GM12878 (cell line): ENCODE data around the gene TSPEAR.

Source experiments
- ASH2L ChIP-seq: fragments of 300-600, 200-600 bp; sonication (generic); IDR thresholded peaks from 2 replicates; pipeline ENCODE4 v1.6.1; 2017; ENCODE audit warnings: low read depth, mild to moderate bottlenecking, borderline replicate concordance
- CEBPB ChIP-seq, 2 experiments: fragments of 150-350 bp in 1 of 2; IDR thresholded peaks; 2 replicates each; pipeline ENCODE4 v1.6.1; 2012 to 2014; ENCODE audit warnings: low read depth in 2 of 2, low read length in 2 of 2, borderline replicate concordance in 1 of 2, inconsistent platforms in 1 of 2
- DPF2 ChIP-seq: fragments of 450-650 bp; IDR thresholded peaks from 2 replicates; pipeline ENCODE4 v1.6.1; 2017; ENCODE audit warnings: mild to moderate bottlenecking
- ETV6 ChIP-seq, 2 experiments: fragments of 450-650 bp in 1 of 2; IDR thresholded peaks in 1 of 2; conservative IDR thresholded peaks in 1 of 2; 2 replicates each; pipeline ENCODE4 v1.6.1; 2014; ENCODE audit warnings: antibody characterized with exemption in 1 of 2, borderline replicate concordance in 1 of 2, low read depth in 1 of 2, mild to moderate bottlenecking in 1 of 2, moderate library complexity in 1 of 2
- KAT2A ChIP-seq: conservative IDR thresholded peaks from 2 replicates; pipeline ENCODE4 v1.6.1; 2011; ENCODE audit warnings: low read depth, low read length; ENCODE audit not compliant: control insufficient read depth
- TCF12 ChIP-seq: IDR thresholded peaks from 2 replicates; pipeline ENCODE4 v1.6.1; 2011; ENCODE audit warnings: low read depth, mild to moderate bottlenecking, low read length
- YY1 ChIP-seq: IDR thresholded peaks from 2 replicates; pipeline ENCODE4 v1.6.1; 2011; ENCODE audit warnings: low read depth, mild to moderate bottlenecking, low read length
- TF ChIP-seq, protein P1 (sequence below): IDR thresholded peaks from 2 replicates; pipeline ENCODE4 v1.6.1; 2012; ENCODE audit warnings: mild to moderate bottlenecking, low read depth, low read length
- TF ChIP-seq, protein P2 (sequence below), 3 experiments: IDR thresholded peaks in 2 of 3; conservative IDR thresholded peaks in 1 of 3; 2 replicates each; pipeline ENCODE4 v1.5.1; 2011; ENCODE audit warnings: low read depth in 3 of 3, low read length in 3 of 3, mild to moderate bottlenecking in 3 of 3, control low read depth in 2 of 3, moderate library complexity in 2 of 3, inconsistent platforms in 1 of 3, mixed read lengths in 1 of 3; ENCODE audit not compliant: control insufficient read depth in 2 of 3, insufficient read depth in 1 of 3; ENCODE audit errors: extremely low read depth in 1 of 3

DNA sequence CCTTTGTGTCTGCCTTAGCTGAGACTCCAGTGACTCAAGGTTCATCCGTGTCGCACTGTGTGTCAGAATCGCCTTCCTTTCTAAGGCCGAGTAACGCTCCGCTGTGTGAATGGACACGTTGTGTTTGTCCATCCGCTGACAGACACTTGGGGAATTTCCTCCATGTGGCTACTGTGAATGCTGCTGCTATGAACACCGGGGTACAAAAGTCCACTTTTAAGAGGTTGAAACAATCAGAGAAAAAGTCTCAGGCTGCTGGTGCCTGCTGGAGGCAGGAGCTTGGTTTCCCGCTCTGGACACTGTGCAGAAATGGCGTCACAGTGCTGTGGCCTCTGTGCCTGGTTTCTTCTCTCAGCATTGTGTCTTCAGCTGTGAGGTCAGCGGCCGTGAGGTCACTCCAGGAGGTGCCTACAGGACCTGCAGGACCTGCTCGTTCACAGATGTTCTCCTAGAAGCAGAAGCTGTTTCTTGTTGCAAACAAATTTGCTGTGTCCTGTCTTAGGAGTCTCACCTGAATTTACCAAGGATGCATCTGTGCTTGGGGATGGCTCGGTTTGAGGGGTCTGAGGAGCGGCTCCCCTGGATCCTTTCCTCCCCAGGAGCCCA, 205.6 kb downstream of the TSPEAR start:
- TF ChIP-seq YY1: no peak
- no peak for TF ChIP-seq ETV6 (conservative IDR thresholded peaks at IDR 0.05 in 1 of 2, IDR thresholded peaks at IDR 0.05 in 1 of 2; ENCODE audit: borderline replicate concordance in 1 of 2, low read depth in 1 of 2)
- no peak for TF ChIP-seq CEBPB (IDR thresholded peaks at IDR 0.05; ENCODE audit: borderline replicate concordance in 1 of 2, low read depth in 2 of 2, low read length in 2 of 2)
- no peak for TF ChIP-seq KAT2A
- TF ChIP-seq, protein P1, sequence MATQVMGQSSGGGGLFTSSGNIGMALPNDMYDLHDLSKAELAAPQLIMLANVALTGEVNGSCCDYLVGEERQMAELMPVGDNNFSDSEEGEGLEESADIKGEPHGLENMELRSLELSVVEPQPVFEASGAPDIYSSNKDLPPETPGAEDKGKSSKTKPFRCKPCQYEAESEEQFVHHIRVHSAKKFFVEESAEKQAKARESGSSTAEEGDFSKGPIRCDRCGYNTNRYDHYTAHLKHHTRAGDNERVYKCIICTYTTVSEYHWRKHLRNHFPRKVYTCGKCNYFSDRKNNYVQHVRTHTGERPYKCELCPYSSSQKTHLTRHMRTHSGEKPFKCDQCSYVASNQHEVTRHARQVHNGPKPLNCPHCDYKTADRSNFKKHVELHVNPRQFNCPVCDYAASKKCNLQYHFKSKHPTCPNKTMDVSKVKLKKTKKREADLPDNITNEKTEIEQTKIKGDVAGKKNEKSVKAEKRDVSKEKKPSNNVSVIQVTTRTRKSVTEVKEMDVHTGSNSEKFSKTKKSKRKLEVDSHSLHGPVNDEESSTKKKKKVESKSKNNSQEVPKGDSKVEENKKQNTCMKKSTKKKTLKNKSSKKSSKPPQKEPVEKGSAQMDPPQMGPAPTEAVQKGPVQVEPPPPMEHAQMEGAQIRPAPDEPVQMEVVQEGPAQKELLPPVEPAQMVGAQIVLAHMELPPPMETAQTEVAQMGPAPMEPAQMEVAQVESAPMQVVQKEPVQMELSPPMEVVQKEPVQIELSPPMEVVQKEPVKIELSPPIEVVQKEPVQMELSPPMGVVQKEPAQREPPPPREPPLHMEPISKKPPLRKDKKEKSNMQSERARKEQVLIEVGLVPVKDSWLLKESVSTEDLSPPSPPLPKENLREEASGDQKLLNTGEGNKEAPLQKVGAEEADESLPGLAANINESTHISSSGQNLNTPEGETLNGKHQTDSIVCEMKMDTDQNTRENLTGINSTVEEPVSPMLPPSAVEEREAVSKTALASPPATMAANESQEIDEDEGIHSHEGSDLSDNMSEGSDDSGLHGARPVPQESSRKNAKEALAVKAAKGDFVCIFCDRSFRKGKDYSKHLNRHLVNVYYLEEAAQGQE: no peak
- no peak for TF ChIP-seq DPF2
- no peak for TF ChIP-seq ASH2L
- TF ChIP-seq, protein P2, sequence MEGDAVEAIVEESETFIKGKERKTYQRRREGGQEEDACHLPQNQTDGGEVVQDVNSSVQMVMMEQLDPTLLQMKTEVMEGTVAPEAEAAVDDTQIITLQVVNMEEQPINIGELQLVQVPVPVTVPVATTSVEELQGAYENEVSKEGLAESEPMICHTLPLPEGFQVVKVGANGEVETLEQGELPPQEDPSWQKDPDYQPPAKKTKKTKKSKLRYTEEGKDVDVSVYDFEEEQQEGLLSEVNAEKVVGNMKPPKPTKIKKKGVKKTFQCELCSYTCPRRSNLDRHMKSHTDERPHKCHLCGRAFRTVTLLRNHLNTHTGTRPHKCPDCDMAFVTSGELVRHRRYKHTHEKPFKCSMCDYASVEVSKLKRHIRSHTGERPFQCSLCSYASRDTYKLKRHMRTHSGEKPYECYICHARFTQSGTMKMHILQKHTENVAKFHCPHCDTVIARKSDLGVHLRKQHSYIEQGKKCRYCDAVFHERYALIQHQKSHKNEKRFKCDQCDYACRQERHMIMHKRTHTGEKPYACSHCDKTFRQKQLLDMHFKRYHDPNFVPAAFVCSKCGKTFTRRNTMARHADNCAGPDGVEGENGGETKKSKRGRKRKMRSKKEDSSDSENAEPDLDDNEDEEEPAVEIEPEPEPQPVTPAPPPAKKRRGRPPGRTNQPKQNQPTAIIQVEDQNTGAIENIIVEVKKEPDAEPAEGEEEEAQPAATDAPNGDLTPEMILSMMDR (IDR thresholded peaks at IDR 0.05 in 2 of 3, conservative IDR thresholded peaks at IDR 0.05 in 1 of 3; ENCODE audit: control insufficient read depth in 2 of 3, extremely low read depth in 1 of 3, insufficient read depth in 1 of 3, low read depth in 3 of 3, low read length in 3 of 3): no peak
- no peak for TF ChIP-seq TCF12
